ENCODE measurements around the gene ARHGEF25.
"Not testable (repeated sequence)": the region's sequence is repeated elsewhere in the genome, so short reads cannot be mapped to it uniquely, and the experiment has no call there.

ARHGEF25 gene

DNA sequence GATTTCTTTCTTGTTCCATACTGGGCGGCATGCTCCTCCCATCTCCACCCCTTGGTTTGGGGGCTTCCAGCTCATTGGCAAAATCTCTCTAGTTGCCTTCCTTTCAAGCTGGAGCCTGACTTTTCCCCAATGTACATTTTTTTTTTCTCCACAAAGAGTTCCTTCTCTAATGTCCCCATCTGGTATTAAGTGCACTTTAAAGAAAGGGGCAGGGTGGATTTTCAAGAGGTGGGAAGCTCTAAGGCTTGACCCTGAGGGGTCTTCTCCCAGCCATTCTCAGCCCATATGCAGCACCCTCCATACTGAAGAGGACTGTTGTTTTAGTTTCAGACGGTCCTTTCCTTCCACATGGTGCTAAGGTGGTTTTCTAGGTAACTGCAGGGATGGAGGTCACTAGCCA, 26.1 kb upstream of the ARHGEF25 start:
- DNase-seq (ENCODE audit: low read depth in 2 of 3, low spot score in 1 of 3), result no peak

DNA sequence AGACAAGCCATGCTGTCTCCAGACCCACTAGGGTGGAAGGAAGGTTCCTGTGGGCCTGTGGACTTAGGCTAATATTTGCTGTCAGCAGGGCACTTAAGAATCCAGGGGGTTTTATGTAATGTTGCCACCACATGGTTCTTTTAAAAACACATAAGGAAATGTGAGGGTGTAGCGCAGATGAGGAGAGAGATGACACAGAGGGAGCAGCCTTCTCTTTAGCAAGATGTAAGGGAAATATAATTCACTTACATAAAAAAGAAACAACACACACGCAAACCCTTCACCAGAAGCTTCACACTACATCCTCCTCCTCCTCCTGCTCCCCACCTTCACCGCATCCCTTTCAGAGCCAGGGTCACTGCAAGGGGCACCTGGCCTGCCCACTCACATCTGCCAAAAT, 25.1 kb upstream of the ARHGEF25 start:
- no peak for DNase-seq (ENCODE audit: low read depth in 2 of 3, low spot score in 1 of 3)

DNA sequence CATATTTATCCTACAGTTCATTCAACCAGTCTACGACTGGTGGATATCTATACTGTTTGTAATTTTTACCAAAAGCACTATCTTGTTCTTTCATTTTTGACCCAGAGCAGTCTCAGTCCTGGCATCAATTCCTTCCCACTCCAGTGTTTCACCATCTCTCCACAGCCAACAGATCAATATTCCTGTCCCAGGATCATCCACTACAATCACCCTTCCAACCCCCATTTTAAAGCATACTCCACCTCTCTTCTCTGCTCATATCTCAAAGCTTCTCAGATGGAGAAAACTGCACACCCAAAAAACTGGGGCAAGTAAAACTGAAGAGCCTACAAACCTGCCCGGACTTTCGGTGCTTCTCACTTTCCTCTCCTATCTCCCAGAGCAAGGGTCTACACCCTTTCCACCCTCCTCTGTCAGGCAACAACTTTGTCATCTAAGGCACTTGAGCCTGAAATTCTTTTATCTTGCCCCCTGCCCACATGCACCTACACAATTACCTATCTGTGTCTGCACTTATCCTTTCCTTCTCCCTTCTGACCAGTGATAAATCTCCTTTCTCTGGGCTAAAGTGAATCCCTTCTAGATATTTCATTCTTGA, 24.3 kb upstream of the ARHGEF25 start:
- DNase-seq (ENCODE audit: low read depth in 2 of 3, low spot score in 1 of 3), result no peak

DNA sequence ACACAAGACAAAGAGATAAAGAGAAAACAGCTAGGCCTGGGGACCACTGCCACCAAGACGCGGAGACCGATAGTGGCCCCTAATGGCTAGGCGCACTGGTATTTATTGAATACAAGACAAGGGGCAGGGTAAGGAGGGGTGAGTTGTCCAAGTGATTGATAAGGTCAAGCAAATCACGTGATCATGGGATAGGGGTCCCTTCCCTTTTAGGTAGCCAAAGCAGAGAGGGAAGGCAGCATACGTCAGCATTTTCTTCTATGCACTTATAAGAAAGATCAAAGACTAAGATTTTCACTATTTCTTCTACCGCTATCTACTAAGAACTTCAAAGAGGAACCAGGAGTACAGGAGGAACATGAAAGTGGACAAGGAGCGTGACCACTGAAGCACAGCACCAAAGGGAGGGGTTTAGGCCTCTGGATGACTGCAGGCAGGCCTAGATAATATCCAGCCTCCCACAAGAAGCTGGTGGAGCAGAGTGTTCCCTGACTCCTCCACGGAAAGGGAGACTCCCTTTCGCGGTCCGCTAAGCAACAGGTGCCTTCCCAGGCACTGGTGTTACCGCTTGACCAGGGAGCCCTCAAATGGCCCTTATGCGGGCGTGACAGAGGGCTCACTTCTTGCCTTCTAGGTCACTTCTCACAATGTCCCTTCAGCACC, 22.2 kb upstream of the ARHGEF25 start:
- not testable (repeated sequence) for DNase-seq (ENCODE audit: low read depth in 2 of 3, low spot score in 1 of 3)

DNA sequence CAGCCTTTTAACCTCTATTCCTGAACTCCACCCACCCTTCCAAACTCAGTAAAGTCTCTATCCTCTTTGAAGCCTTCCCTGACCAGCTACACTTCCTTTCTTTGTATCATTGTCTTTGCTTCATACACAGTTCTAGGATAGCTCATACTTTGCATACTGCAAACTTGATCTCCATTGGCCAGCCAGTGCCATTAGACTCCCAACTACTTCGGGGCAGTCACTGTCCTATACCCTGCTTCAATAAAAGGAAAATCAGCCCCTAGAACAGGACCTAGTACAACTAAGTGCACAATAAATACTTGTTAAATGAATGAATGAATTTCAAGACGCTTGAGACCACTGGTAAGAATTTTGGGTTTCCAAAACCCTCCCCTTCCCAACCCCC, 20.8 kb upstream of the ARHGEF25 start:
- DNase-seq (ENCODE audit: low read depth in 2 of 3, low spot score in 1 of 3), result no peak

DNA sequence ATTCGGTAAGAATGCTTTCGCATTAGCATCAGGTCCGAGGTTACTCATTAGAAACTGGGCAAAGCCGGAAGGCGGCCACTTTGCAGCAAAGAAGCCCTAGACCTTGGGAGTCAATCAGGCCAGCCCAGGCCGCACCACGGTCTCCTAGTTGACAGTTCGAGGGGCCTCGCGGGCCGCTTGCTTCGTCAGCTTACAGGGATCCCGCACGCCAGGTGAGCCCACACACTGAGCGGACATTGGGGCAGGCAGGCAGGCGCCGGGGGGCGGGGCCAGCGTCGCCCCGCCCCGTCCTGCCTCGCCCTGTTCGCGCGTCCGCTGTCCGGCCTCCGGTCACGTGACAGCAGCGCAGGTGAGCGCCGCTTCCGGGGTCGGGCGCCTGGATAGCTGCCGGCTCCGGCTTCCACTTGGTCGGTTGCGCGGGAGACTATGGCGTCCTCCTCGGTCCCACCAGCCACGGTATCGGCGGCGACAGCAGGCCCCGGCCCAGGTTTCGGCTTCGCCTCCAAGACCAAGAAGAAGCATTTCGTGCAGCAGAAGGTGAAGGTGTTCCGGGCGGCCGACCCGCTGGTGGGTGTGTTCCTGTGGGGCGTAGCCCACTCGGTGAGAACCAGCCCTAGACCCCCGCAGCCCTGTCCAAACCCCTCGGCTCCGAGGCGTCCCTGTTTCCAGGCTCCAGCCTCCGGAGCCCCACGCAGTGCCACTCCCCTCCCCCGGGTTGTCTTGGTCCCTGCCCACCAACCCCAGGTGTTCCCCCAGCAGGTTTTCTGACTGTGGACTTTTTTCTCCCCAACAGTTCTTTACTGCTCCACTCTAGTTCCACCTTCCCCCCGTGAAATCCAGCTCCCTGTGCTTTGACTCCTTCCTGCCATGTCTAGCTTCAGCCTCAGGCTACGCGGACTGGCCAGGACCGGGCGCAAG, 20.1 kb upstream of the ARHGEF25 start, which contains the start of gene PIP4K2C:
Gene PIP4K2C (plus strand): TSS at position 329 of the 918 bp plus-strand sequence. CDS start 98 bp downstream, at position 427.
- peak; percentile 58 to 77 (median 62) for DNase-seq (ENCODE audit: low read depth in 2 of 3, low spot score in 1 of 3)

DNA sequence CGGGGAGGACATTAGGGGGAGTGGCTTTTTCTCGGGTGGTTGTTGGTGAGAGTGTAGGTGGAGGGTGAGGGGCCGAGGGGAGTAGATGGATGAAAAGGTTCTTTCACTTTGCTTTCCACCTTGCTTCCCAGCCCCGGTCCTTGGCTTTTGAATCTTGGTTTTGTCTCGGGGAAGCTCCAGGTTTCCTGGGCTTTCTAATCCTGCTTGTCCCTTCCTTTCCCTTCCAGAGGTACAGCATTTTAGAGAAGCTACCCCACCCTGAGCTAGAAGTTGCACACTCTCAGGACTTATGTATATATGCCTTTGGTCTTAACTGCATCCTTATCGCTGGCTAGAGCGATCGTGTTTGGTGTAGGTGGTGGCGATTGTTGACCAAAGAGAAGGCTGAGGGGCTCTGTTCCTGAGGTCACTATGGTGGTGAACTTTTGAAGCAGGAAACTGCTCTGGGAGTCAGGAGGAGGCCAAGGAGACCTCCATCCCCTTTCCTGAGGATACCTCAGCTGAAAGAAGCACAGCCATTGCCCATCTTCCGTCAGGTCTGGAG, 19.4 kb upstream of the ARHGEF25 start:
- no peak for DNase-seq (ENCODE audit: low read depth in 2 of 3, low spot score in 1 of 3)

DNA sequence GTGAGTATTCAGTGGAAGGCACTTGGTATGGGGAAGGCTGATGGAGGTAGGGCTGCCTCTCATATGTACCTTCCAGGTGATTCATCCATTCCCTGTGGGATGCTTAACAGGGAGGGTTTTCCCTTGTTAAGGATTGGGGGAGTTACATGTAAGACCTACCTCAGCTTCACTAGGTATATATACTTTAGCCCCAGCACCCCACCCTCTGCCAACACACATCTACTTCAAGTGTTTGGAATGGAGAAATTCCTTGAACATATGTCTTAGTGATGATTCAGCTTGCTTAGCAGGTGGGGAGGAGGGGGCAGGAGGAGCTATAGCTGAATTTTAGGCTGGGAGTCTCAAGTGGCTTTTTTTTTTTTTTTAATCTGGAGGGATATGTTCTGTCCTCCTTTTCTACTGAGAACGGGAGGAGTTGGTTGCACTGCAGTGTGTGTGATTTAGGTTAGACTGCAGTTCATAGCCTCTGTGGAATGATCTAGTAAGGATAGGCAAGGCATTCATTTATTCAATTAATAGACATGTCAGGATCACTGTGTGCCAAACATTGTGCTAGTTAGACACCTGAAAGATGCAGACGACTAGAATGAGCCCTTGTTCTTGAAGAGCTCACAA, 18.6 kb upstream of the ARHGEF25 start:
- no peak for DNase-seq (ENCODE audit: low read depth in 2 of 3, low spot score in 1 of 3)

DNA sequence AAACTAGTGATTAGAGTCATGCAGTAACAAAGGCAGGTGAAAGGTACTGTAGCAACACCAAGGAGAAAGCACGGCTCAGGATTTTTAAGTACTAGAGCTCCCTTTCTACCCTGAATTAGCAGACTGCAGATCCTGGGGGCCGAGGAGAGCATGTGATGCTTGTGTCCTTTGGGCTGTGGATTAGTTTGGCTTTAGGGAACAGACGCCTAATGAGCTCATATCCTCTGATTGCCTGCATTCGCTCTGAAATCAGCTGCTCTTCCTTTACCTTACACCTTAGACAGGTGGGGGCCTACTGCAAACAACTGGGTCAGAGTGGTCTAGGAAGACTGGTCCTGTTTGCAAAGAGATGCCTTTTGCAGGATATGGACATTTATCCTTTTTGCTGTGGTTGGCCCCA, 18.0 kb upstream of the ARHGEF25 start:
- no peak for DNase-seq (ENCODE audit: low read depth in 2 of 3, low spot score in 1 of 3)

DNA sequence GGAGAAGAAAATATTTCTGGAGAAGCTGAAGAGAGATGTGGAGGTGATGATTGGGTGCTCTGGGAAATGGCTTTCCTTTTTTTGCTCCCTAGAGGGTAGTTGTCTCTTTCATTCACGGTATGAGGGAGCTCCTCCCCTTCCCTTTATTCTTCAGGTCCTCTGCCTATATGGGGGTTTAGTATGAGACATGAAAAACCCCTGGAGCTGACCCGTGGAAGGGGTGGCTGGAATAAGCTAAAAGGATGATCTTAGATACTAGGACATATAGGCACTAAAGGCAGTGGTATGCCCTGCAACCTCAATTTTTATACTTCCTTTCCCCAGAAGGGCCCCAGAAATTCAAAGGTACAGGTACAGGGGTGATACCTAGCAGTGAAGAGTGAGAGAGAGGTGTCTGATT, 10.8 kb upstream of the ARHGEF25 start:
- DNase-seq (ENCODE audit: low read depth in 2 of 3, low spot score in 1 of 3), result no peak

DNA sequence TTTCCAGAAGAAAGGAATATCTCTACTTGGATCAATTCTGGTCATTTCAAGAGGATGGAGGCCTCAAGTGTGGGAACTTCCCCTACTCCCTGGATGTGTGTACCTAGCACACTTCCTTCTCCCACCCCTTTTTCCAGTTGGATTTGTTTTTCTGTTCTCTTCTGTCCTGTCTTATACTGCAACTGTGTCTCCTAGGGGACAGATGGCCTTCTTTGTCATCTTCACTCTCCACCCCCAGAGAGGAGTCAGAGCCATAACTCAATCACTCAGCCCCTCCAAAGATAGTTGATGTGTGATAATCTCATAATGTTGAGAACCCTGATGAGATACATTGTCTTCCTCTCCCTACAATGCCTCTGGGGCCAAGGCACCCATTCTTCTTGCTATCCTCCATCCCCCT, 8.7 kb upstream of the ARHGEF25 start:
- DNase-seq (ENCODE audit: low read depth in 2 of 3, low spot score in 1 of 3), result no peak

DNA sequence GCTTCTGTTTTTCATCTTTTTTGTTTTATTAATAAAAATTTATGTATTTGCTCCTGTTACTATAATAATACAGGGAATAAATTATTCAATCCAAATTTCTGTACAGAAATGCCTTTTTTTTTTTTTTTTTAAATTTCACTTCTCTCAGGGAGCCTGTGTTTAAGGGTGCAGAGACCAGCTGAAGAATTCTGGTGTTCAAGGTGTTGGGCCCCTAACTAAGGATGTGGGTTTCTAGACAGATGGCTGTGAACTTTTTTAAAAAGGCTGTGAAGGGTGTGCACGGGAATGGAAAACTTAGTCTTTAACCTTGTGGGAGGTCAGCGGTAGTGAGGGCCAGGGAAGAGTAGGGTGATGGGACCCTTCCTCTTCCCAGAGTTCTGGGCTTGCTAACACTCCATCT, 7.9 kb upstream of the ARHGEF25 start:
- DNase-seq (ENCODE audit: low read depth in 2 of 3, low spot score in 1 of 3), result no peak

DNA sequence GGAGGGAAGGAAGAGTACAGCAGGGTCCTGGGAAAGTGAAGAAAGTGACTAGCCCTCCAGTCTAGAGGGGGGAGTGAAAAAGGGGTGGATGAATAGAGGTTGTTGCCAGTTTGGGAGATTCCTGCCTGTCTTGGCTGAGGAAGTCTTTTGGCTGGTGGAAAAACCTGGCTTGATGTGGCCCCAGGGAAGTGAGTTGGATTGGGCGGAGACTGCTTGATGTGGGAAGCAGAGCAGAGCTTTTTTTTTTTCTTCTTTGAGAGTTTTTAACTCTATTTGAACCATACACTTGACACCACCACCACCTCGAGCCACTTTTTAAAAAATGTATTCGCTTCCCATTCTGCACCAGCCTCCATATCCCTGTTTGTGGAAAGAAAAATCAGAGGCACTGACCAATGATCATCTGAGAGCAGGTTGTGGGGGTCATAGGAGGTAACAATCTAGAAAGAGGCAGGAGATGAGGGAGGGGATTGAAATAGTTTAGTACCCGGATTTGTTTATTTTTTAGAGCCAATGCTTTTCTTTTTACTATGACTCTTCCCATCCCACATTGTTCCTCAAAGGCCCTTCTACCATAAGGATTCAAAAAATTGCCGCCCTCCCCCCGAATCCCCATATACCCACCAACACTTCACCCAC, 7.3 kb upstream of the ARHGEF25 start:
- DNase-seq (ENCODE audit: low read depth in 2 of 3, low spot score in 1 of 3), result no peak

DNA sequence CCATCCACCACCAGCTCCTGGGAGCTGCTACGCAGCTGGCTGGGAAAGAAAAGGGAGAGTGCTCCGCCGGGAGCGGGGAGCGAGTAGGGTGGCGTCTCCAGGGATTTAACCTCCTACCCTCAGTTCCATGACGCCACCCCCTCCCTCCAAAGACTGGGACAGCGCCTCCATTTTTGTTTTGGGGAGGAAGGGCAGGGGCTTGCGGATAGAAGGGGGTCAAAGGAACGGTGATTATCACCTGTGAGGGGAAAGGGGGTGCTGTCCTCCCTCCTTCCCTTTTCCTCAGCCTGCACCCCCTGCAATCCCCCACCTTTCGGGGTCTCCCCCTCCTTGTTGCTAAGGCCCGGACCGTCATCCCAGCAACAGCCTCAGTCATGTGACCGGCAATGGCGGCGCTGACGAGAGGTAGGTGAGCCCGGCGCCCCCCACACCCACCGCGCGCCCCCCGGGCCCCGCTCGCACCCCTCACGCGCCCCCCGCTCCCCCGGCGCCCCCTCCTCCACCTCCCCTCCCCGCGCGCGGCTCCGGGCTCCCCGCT, 6.7 kb upstream of the ARHGEF25 start, which contains the start of gene DTX3:
Gene DTX3 (plus strand): TSS at position 371 of the 538 bp plus-strand sequence. CDS start 1,694 bp downstream, outside the sequence.
- DNase-seq (ENCODE audit: low read depth in 2 of 3, low spot score in 1 of 3), result no peak

DNA sequence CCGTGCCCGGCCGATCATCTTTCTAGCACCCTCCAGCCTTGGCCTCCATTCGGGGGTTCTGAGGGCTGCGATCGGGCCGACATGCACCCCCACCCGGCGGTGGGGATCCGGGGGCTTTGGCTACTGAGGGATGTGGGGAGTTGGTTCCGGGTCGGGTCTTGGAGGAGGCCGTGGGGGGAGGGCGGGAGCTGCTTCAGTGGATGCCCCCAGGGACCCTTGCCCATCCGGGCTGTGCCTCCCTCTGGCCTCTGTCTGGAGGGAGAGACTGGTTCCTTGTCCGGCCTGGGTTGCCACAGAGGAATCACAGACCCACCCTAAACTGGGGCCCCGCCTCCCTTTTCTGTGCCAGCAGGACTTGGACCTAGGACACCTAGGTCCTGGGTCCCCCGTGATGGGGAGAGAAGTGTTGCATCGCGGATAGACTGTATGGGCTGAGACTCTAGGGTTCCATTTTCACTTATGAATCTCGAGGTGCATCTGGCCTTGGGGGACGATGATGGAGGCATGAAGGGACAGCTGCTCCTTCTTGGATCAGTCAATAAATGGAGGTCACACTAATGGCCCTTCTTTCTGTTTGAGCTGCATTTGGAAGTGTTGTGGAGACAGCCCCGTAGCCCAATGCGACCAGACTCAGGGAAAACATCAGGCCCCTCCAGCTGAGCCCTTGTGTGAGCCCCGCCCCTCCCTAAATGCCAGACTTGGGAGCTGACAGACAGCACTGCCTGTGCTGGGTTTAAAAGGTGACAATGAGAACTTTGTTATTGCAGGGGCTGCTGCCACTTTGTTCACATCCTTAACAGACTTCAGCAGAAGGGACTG, 6.0 kb upstream of the ARHGEF25 start:
- DNase-seq (ENCODE audit: low read depth in 2 of 3, low spot score in 1 of 3), result no peak

DNA sequence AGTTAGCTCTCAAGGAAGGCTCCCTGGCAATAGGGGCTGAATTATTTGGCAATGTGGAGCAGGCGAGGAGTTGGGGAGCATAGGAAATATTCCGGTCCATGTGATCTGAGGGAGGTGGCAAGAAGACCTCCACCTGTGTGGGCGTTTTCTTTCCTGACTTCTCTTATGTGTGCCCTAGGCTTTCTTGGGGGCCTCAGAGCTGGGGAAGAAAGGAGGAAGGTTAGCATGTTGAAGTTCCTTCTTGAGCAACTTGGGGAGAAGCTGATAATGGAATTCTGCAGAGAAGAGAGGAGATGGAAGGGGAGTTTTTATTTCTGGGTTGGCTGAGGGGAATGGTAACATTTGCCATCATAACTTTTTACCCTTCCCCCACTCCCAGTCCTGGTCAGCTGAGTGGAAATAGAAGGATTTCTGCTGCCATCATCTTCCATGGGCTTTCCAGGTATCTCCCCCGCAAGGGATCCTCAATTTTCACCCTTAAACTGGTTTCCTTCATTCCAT, 5.4 kb upstream of the ARHGEF25 start:
- DNase-seq (ENCODE audit: low read depth in 2 of 3, low spot score in 1 of 3), result no peak

DNA sequence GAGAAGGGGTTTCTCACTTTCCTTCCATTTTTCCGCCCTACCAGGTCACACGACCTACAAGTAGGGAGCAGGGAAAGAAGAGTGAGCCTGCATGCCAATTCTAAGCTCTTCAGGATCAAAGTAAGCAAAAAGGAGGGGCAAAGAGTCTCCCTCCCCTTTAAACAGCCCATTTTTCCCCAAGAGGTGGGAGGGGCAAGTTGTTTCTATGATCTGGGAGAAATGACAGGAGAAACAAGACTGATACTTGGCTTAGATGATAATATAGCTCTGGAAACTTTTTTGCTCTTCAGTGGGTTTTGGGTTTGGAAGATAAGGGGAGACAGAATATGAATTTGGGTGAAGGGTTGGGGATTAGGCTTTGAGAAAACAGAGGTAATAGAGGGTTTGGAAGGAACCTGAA, 4.8 kb upstream of the ARHGEF25 start:
- DNase-seq (ENCODE audit: low read depth in 2 of 3, low spot score in 1 of 3), result no peak

DNA sequence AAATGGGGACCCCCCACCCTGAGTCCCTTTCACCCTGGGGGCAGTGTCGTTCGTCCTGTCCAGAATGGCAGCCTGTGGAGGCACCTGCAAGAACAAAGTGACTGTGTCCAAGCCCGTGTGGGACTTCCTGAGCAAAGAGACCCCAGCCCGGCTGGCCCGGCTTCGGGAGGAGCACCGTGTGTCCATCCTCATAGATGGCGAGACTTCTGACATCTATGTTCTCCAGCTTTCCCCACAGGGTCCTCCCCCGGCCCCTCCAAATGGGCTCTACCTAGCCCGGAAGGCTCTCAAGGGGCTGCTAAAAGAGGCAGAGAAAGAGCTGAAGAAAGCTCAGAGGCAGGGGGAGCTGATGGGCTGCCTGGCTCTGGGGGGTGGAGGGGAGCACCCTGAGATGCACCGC, 4.4 kb upstream of the ARHGEF25 start:
- no peak for DNase-seq (ENCODE audit: low read depth in 2 of 3, low spot score in 1 of 3)

DNA sequence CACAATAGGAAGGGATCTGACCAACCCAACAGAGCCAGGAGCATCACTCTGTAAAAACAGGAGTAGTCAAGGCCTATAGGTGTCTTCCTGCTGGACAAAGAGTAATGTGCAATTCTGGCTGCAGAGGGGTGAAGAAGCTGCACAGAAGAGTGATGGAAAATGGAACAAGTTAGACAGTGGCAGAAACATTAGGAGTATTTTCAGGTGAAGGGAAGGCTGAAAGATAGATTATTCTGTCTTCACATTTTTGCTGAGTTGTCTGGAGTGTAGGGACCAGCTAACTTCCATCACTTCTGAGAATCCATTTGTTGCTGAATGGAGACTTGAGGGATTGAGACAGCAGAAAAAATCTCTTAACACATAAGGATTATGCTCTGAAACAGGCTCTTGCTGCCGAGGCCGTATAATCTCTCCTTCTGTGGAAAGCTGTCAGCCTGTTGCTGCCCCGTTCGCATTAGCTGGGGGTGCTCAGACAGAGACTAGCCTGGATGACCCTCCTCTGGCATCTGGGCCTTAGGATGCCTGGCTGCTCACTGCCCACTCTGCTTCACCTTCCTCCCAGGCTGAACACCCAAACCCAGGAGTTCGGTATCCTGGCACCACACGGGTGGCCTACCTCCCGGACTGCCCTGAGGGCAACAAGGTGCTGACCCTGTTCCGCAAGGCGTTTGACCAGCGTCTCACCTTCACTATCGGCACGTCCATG, 3.1 kb upstream of the ARHGEF25 start:
- no peak for DNase-seq (ENCODE audit: low read depth in 2 of 3, low spot score in 1 of 3)
